Measurements from ENCODE around the gene CCNL2. TPM values are rescaled to one million over a fixed set of nuclear protein-coding genes. Genes with fewer than 3 reads are reported as not detected.

The CCNL2 gene
- total RNA-seq, 4 donors from 2014 or later: 167 to 307 (median 215) TPM

GRCh38 chr1:1340791-1341548 lies 58.2 kb downstream of the CCNL2 start:
- H3K4me3 ChIP-seq (replicated peaks in 1 of 3): no peak overlapping the region
- no peaks in the 10 kb centered on the region for H3K9me3 ChIP-seq
- no peak for DNase-seq
- H3K4me1 ChIP-seq: peaks cover 5 to 16% of the 10 kb centered on the region in 2 donors
- peaks cover 10 to 43% of the 10 kb centered on the region in 2 donors for H3K36me3 ChIP-seq
- intact Hi-C loops (cut with DNase I): no loop called here
- H3K27ac ChIP-seq: no peak overlapping the region
- WGBS, 2 donors: 93% methylated on average over 36 of the region's 36 CpGs
- no peak for TF ChIP-seq POLR2A (IDR thresholded peaks at IDR 0.05)
- no peak for TF ChIP-seq CTCF (IDR thresholded peaks at IDR 0.05)
- no peaks in the 10 kb centered on the region for H3K27me3 ChIP-seq

GRCh38 chr1:1340185-1340584 lies 59.0 kb downstream of the CCNL2 start:
- H3K4me3 ChIP-seq (replicated peaks in 1 of 3): no peak overlapping the region
- H3K9me3 ChIP-seq: no peaks in the 10 kb centered on the region
- TF ChIP-seq POLR2A (IDR thresholded peaks at IDR 0.05): no peak
- no peak for TF ChIP-seq CTCF (IDR thresholded peaks at IDR 0.05)
- no peak for DNase-seq
- peaks cover under 1 to 8% of the 10 kb centered on the region in 2 donors for H3K4me1 ChIP-seq
- 93 to 95% methylated on average over 14 to 22 of the region's 23 CpGs for WGBS, 2 donors
- no peaks in the 10 kb centered on the region for H3K27me3 ChIP-seq
- no peak overlapping the region for H3K27ac ChIP-seq
- peaks cover 10 to 43% of the 10 kb centered on the region in 2 donors for H3K36me3 ChIP-seq
- intact Hi-C loops (cut with DNase I): no loop called here

- Histone ChIP-seq H3K9me3 (no peaks in the 10 kb centered on the region), H3K27ac (no peak overlapping the region), H3K27me3 (no peaks in the 10 kb centered on the region), H3K4me1 (no peaks in the 10 kb centered on the region), H3K36me3 (peaks cover 10 to 43% of the 10 kb centered on the region in 2 donors), H3K4me3 (replicated peaks in 1 of 3) (no peak overlapping the region)
- no peak for DNase-seq
- WGBS, 2 donors: 94 to 96% methylated on average over 28 to 30 of the region's 36 CpGs
- TF ChIP-seq POLR2A (IDR thresholded peaks at IDR 0.05) (no peak), CTCF (IDR thresholded peaks at IDR 0.05) (no peak)
- intact Hi-C loops (cut with DNase I): no loop called here
Observed at GRCh38 chr1:1338278-1338677, 60.9 kb downstream of the CCNL2 start.

- peaks cover 10 to 43% of the 10 kb centered on the region in 2 donors for H3K36me3 ChIP-seq
- H3K4me1 ChIP-seq: no peaks in the 10 kb centered on the region
- H3K27ac ChIP-seq: no peak overlapping the region
- intact Hi-C loops (cut with DNase I): no loop called here
- no peaks in the 10 kb centered on the region for H3K9me3 ChIP-seq
- TF ChIP-seq CTCF (IDR thresholded peaks at IDR 0.05): no peak
- no peak for TF ChIP-seq POLR2A (IDR thresholded peaks at IDR 0.05)
- no peaks in the 10 kb centered on the region for H3K27me3 ChIP-seq
- DNase-seq: no peak
- WGBS, 2 donors: 81 to 95% methylated on average over 8 to 12 of the region's 18 CpGs
- H3K4me3 ChIP-seq (replicated peaks in 1 of 3): no peak overlapping the region
Observed at GRCh38 chr1:1337793-1338147, 61.4 kb downstream of the CCNL2 start.

GRCh38 chr1:1336931-1337792 lies 62.0 kb downstream of the CCNL2 start:
- DNase-seq: no peak
- no peak for TF ChIP-seq CTCF (IDR thresholded peaks at IDR 0.05)
- no peak for TF ChIP-seq POLR2A (IDR thresholded peaks at IDR 0.05)
- WGBS, 2 donors: 95 to 97% methylated on average over 14 to 28 of the region's 32 CpGs
- Histone ChIP-seq H3K27me3 (no peaks in the 10 kb centered on the region), H3K4me3 (replicated peaks in 1 of 3) (no peak overlapping the region), H3K27ac (no peak overlapping the region), H3K4me1 (no peaks in the 10 kb centered on the region), H3K9me3 (no peaks in the 10 kb centered on the region), H3K36me3 (peaks cover 10 to 43% of the 10 kb centered on the region in 2 donors)
- intact Hi-C loops (cut with DNase I): no loop called here
